IMR-90 (cell line): ENCODE data around the gene HS2ST1. TPM values are rescaled to one million over a fixed set of nuclear protein-coding genes. Genes with fewer than 3 reads are reported as not detected.

Experiments
- ATAC-seq: fragments of 200-7000 bp; cut with Tn5 transposase; 2 replicates; pipeline ENCODE4 v1.9.1; 2020; ENCODE audit warnings: low read depth, mild to moderate bottlenecking, moderate library complexity
- BruUV-seq: library from RNA; stranded (reverse); fragments of 400-500 nt; replicated peaks from 2 replicates; lab custom pipeline; 2021; lab: Mats Ljungman, UMichigan
- CTCF ChIA-PET: fragments of 300-600 bp; formaldehyde crosslinking; extraction: SDS; loops from one replicate; lab custom pipeline; 2021; ENCODE audit warnings: antibody characterized with exemption; lab: Yijun Ruan, JAX
- POLR2A ChIA-PET: fragments of 300-600 bp; sonication (Branson Sonifier 250); formaldehyde crosslinking; loops from one replicate; lab custom pipeline; 2022; ENCODE audit warnings: antibody characterized with exemption; ENCODE audit not compliant: unreplicated experiment; lab: Charles Lee
- DNase-seq: peaks from one replicate; pipeline ENCODE4 v3.0.0; 2013
- H2AFZ ChIP-seq: replicated peaks from 2 replicates; pipeline ENCODE3; 2013; ENCODE audit warnings: low read length, mild to moderate bottlenecking; ENCODE audit not compliant: poor library complexity
- H2AK5ac ChIP-seq: 2 replicates; pipeline ENCODE4 v1.6.1; 2013; ENCODE audit warnings: low read depth, low read length, inconsistent platforms
- H2AK9ac ChIP-seq: replicated peaks from 2 replicates; pipeline ENCODE3; 2013; ENCODE audit warnings: mild to moderate bottlenecking, low read depth, low read length, moderate library complexity; ENCODE audit not compliant: poor library complexity
- H2BK120ac ChIP-seq: 2 replicates; pipeline ENCODE4 v1.6.1; 2013; ENCODE audit warnings: low read depth, low read length, inconsistent platforms
- H2BK15ac ChIP-seq: 3 replicates; pipeline ENCODE4 v1.6.1; 2013; ENCODE audit warnings: low read depth, low read length, inconsistent platforms
- H2BK20ac ChIP-seq: 2 replicates; pipeline ENCODE4 v1.6.1; 2013; ENCODE audit warnings: low read depth, mild to moderate bottlenecking, inconsistent platforms, low read length, moderate library complexity
- H2BK5ac ChIP-seq: 2 replicates; pipeline ENCODE4 v1.6.1; 2013; ENCODE audit warnings: mild to moderate bottlenecking, low read depth, low read length, inconsistent platforms; ENCODE audit not compliant: poor library complexity, severe bottlenecking
- H3K14ac ChIP-seq: replicated peaks from 2 replicates; pipeline ENCODE4 v1.6.1; 2013; ENCODE audit warnings: low read depth, low read length, inconsistent platforms
- H3K18ac ChIP-seq: 2 replicates; pipeline ENCODE4 v1.6.1; 2013; ENCODE audit warnings: low read depth, low read length, control low read depth
- H3K23ac ChIP-seq: 2 replicates; pipeline ENCODE4 v1.6.1; 2013; ENCODE audit warnings: low read depth, low read length, inconsistent platforms
- H3K27ac ChIP-seq: 2 replicates; pipeline ENCODE4 v1.5.1; 2013; ENCODE audit warnings: mild to moderate bottlenecking, control low read depth, low read length; ENCODE audit not compliant: insufficient read depth
- H3K27me3 ChIP-seq: 2 replicates; pipeline ENCODE4 v1.6.1; 2013; ENCODE audit warnings: low read length; ENCODE audit not compliant: control insufficient read depth, insufficient read depth
- H3K36me3 ChIP-seq: 2 replicates; pipeline ENCODE4 v1.6.1; 2013; ENCODE audit warnings: low read length, mixed read lengths; ENCODE audit not compliant: control insufficient read depth, insufficient read depth
- H3K4ac ChIP-seq: 2 replicates; pipeline ENCODE4 v1.6.1; 2013; ENCODE audit warnings: low read depth, low read length, inconsistent platforms
- H3K4me1 ChIP-seq: 2 replicates; pipeline ENCODE4 v1.6.1; 2013; ENCODE audit warnings: low read length, mixed read lengths; ENCODE audit not compliant: control insufficient read depth, insufficient read depth
- H3K4me2 ChIP-seq: 2 replicates; pipeline ENCODE4 v1.6.1; 2013; ENCODE audit warnings: low read depth, mild to moderate bottlenecking, control low read depth, low read length, moderate library complexity
- H3K4me3 ChIP-seq: 2 replicates; pipeline ENCODE4 v1.5.1; 2013; ENCODE audit warnings: low read depth, mild to moderate bottlenecking, control low read depth, low read length, moderate library complexity; ENCODE audit not compliant: insufficient read depth
- H3K56ac ChIP-seq: 2 replicates; pipeline ENCODE4 v1.6.1; 2013; ENCODE audit warnings: low read length, inconsistent platforms; ENCODE audit not compliant: insufficient read depth; ENCODE audit errors: extremely low read depth
- H3K79me1 ChIP-seq, 2 experiments: 2 replicates each; pipeline ENCODE4 v1.6.1; 2013; ENCODE audit warnings: low read length in 2 of 2, inconsistent platforms in 1 of 2, low read depth in 1 of 2
- H3K9ac ChIP-seq: 2 replicates; pipeline ENCODE4 v1.6.1; 2013; ENCODE audit warnings: low read depth, low read length, control low read depth
- H3K9me1 ChIP-seq: 2 replicates; pipeline ENCODE4 v1.6.1; 2013; ENCODE audit warnings: low read length, inconsistent platforms; ENCODE audit not compliant: insufficient read depth
- H3K9me3 ChIP-seq: 2 replicates; pipeline ENCODE4 v1.6.1; 2013; ENCODE audit warnings: low read length; ENCODE audit not compliant: control insufficient read depth, insufficient read depth
- H4K20me1 ChIP-seq: 2 replicates; pipeline ENCODE4 v1.6.1; 2013; ENCODE audit warnings: low read length, inconsistent platforms; ENCODE audit not compliant: insufficient read depth
- H4K5ac ChIP-seq: 2 replicates; pipeline ENCODE4 v1.6.1; 2013; ENCODE audit warnings: mild to moderate bottlenecking, low read depth, low read length, control low read depth
- H4K8ac ChIP-seq, 2 experiments: 2 replicates each; pipeline ENCODE4 v1.6.1; 2013; ENCODE audit warnings: low read depth in 2 of 2, low read length in 2 of 2, control low read depth in 1 of 2, inconsistent platforms in 1 of 2
- H4K91ac ChIP-seq: 2 replicates; pipeline ENCODE4 v1.6.1; 2013; ENCODE audit warnings: low read depth, low read length, inconsistent platforms; ENCODE audit not compliant: insufficient read depth
- BHLHE40 ChIP-seq: fragments of 150-350 bp; IDR thresholded peaks from 2 replicates; pipeline ENCODE4 v1.6.1; 2016; ENCODE audit warnings: mild to moderate bottlenecking, low read depth, low read length
- ELK1 ChIP-seq: fragments of 150-350 bp; IDR thresholded peaks from 2 replicates; pipeline ENCODE4 v1.6.1; 2016; ENCODE audit warnings: low read depth, mild to moderate bottlenecking, low read length, moderate library complexity, borderline replicate concordance
- POLR2A ChIP-seq: IDR thresholded peaks from 2 replicates; pipeline ENCODE4 v1.6.1; 2012; ENCODE audit warnings: mild to moderate bottlenecking, low read depth, low read length
- RCOR1 ChIP-seq: IDR thresholded peaks from 2 replicates; pipeline ENCODE4 v1.6.1; 2012; ENCODE audit warnings: mild to moderate bottlenecking, low read length, improper control_type of control experiment; ENCODE audit not compliant: insufficient replicate concordance
- RFX5 ChIP-seq: IDR thresholded peaks from 2 replicates; pipeline ENCODE4 v1.8.0; 2012; ENCODE audit warnings: low read depth, mild to moderate bottlenecking, low read length, moderate library complexity
- WGBS, 2 experiments: methylation state at CpG; one replicate each; pipeline versions ENCODE4 v1.1.5 to v1.1.7; 2013; ENCODE audit warnings: missing lambda C conversion rate in 2 of 2; ENCODE audit not compliant: insufficient read length in 1 of 2; ENCODE audit errors: extremely low coverage in 2 of 2; 5-methylcytosine and 5-hydroxymethylcytosine counted together
- dilution Hi-C: fragments of 300-500 bp; cut with HindIII; formaldehyde crosslinking; loops from one replicate; pipeline ENCODE4 v1.14.3; 2018; ENCODE audit warnings: low sequenced_read_pairs; ENCODE audit not compliant: unreplicated experiment
- in situ Hi-C: fragments of 300-500 bp; cut with MboI; formaldehyde crosslinking; loops from 3 replicates; pipeline ENCODE4 v1.14.3; 2019; ENCODE audit warnings: low sequenced_read_pairs, inconsistent platforms, mixed read lengths
- intact Hi-C: fragments of 100-400 bp; cut with micrococcal nuclease; formaldehyde crosslinking; loops from 2 replicates; pipeline ENCODE4 v1.10.0; 2022
- polyA plus RNA-seq, 3 experiments: library from polyadenylated mRNA; depleted of rRNA; stranded (reverse); fragments of >200 nt; gene quantifications; 2 replicates each; pipeline ENCODE4 v1.2.3, GENCODE V29; 2012; ENCODE audit warnings: low replicate concordance in 1 of 3
- total RNA-seq: library from RNA; depleted of rRNA; stranded (reverse); fragments of >200 nt; gene quantifications from 2 replicates; pipeline ENCODE4 v1.2.3, GENCODE V29; 2012
- TF ChIP-seq, protein P1 (sequence below): conservative IDR thresholded peaks from 2 replicates; pipeline ENCODE4 v1.5.1; 2012; ENCODE audit warnings: mild to moderate bottlenecking, low read depth, low read length, improper control_type of control experiment

HS2ST1 gene
- total and polyA plus RNA-seq, 2 of the 4 experiments (the other 2 are of a cell fraction) = 7.8 to 13.1 TPM

DNA sequence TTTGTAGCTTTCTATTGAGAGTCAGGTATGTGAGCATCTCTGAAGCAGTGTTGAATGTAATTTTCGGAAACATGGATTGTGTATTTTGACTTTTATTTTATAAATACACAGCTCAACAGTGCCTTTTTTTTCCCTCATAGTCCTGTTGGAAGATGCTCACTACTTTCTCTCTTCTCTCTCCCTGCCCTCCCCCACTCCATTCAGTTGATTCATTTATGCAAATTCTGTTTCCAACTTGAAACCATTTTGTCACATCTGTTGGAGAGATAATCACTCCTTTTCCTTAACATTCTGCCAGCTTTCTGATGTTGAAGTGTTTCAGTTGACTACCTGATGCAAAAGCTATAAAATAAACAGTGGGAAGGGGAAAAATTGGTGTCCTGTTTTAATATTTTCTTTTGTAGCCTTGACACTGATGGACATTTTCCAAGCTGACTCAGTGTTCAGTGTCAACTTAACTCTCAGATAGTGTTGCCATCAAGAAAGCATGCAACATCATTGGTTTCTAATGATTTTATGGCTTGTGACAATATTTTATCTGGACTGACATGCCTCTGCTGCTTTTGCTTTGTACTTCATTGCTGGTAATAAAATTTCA is 194.5 kb downstream of the HS2ST1 start:
- ChIA-PET CTCF (interaction anchor here (1.3 kb wide), 2 partner anchors 11 to 15 kb away, joined by 3 to 5 read pairs; no protein-coding TSS in a partner anchor), POLR2A (no interaction called here)
- BruUV-seq = no TSS peak
- H3K4me3 ChIP-seq = no peak overlapping the region
- H4K20me1 ChIP-seq = no peaks in the 10 kb centered on the region
- H3K27me3 ChIP-seq = no peaks in the 10 kb centered on the region
- TF ChIP-seq BHLHE40 (no peak), RCOR1 (no peak), POLR2A (no peak), ELK1 (no peak), RFX5 (no peak)
- TF ChIP-seq, protein P1, sequence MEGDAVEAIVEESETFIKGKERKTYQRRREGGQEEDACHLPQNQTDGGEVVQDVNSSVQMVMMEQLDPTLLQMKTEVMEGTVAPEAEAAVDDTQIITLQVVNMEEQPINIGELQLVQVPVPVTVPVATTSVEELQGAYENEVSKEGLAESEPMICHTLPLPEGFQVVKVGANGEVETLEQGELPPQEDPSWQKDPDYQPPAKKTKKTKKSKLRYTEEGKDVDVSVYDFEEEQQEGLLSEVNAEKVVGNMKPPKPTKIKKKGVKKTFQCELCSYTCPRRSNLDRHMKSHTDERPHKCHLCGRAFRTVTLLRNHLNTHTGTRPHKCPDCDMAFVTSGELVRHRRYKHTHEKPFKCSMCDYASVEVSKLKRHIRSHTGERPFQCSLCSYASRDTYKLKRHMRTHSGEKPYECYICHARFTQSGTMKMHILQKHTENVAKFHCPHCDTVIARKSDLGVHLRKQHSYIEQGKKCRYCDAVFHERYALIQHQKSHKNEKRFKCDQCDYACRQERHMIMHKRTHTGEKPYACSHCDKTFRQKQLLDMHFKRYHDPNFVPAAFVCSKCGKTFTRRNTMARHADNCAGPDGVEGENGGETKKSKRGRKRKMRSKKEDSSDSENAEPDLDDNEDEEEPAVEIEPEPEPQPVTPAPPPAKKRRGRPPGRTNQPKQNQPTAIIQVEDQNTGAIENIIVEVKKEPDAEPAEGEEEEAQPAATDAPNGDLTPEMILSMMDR = no peak
- H3K23ac ChIP-seq = no peak overlapping the region
- H3K9ac ChIP-seq = no peak overlapping the region
- in situ Hi-C loops = no loop called here
- H3K79me1 ChIP-seq = no peaks in the 10 kb centered on the region
- H2AFZ ChIP-seq = no peak overlapping the region
- H2BK20ac ChIP-seq = no peak overlapping the region
- H4K5ac ChIP-seq = no peak overlapping the region
- H3K36me3 ChIP-seq = no peaks in the 10 kb centered on the region
- intact Hi-C loops = no loop called here
- H3K4me2 ChIP-seq = no peak overlapping the region
- DNase-seq (peak; percentile 18), ATAC-seq (no peak)
- WGBS, 2 experiments = no CpG with 5 or more reads among the region's 1 CpG
- H3K56ac ChIP-seq = no peak overlapping the region
- no peak overlapping the region for H2AK5ac ChIP-seq
- no peak overlapping the region for H4K91ac ChIP-seq
- dilution Hi-C loops = no loop called here
- H2AK9ac ChIP-seq = no peak overlapping the region
- H3K4me1 ChIP-seq = peaks cover 1% of the 10 kb centered on the region; the same call in 1 of the 2 replicates
- no peaks in the 10 kb centered on the region for H3K9me3 ChIP-seq
- H3K9me1 ChIP-seq = no peaks in the 10 kb centered on the region; the same call in 1 of the 2 replicates
- H4K8ac ChIP-seq = no peak overlapping the region
- H2BK5ac ChIP-seq = no peak overlapping the region
- H3K4ac ChIP-seq = no peak overlapping the region
- H3K18ac ChIP-seq = no peak overlapping the region
- no peak overlapping the region for H2BK120ac ChIP-seq
- no peak overlapping the region for H3K14ac ChIP-seq
- H2BK15ac ChIP-seq = no peak overlapping the region
- H3K27ac ChIP-seq = no peak overlapping the region
